H1 (cell line): Measurements from ENCODE around the gene SPOCK1. TPM values are rescaled to one million over a fixed set of nuclear protein-coding genes. Genes with fewer than 3 reads are reported as not detected.

Experiments
- CTCF ChIA-PET: fragments of 300-600 bp; sonication (Branson Sonifier 250); formaldehyde crosslinking; loops from one replicate; lab custom pipeline; 2021; ENCODE audit not compliant: partially characterized antibody; lab: Charles Lee
- POLR2A ChIA-PET: fragments of 300-600 bp; sonication (Branson Sonifier 250); formaldehyde crosslinking; loops from one replicate; lab custom pipeline; 2021; ENCODE audit warnings: inconsistent platforms; ENCODE audit not compliant: partially characterized antibody; lab: Charles Lee
- DNase-seq, 2 experiments: peaks; one replicate each; pipeline versions ENCODE4 v3.0.0 to v3.0.0-alpha.2; 2010 to 2022; ENCODE audit warnings: low spot score in 2 of 2, low read depth in 1 of 2, mixed read lengths in 1 of 2
- FAIRE-seq: peaks from 2 replicates; lab custom pipeline; 2011; peaks lifted over from hg19 to GRCh38; lab: Jason Lieb, UNC
- H2AFZ ChIP-seq: 2 replicates; pipeline ENCODE4 v1.8.1; 2012; ENCODE audit warnings: low read length, inconsistent platforms
- H2AK5ac ChIP-seq: 2 replicates; pipeline ENCODE4 v1.6.1; 2013; ENCODE audit warnings: low read depth, low read length
- H2BK120ac ChIP-seq: replicated peaks from 2 replicates; pipeline ENCODE3; 2013; ENCODE audit warnings: low read depth, low read length, inconsistent platforms
- H2BK12ac ChIP-seq: 2 replicates; pipeline ENCODE4 v1.6.1; 2013; ENCODE audit warnings: low read depth, low read length
- H2BK15ac ChIP-seq: 2 replicates; pipeline ENCODE4 v1.6.1; 2013; ENCODE audit warnings: low read length
- H2BK20ac ChIP-seq: 2 replicates; pipeline ENCODE4 v1.6.1; 2013; ENCODE audit warnings: low read length
- H2BK5ac ChIP-seq: 2 replicates; pipeline ENCODE4 v1.6.1; 2013; ENCODE audit warnings: low read depth, low read length
- H3K14ac ChIP-seq: 2 replicates; pipeline ENCODE4 v1.6.1; 2013; ENCODE audit warnings: inconsistent platforms; ENCODE audit not compliant: insufficient read length
- H3K18ac ChIP-seq: 2 replicates; pipeline ENCODE4 v1.6.1; 2013; ENCODE audit warnings: low read length; ENCODE audit errors: extremely low read depth
- H3K23ac ChIP-seq: 2 replicates; pipeline ENCODE4 v1.6.1; 2013; ENCODE audit warnings: inconsistent platforms; ENCODE audit not compliant: insufficient read length
- H3K23me2 ChIP-seq: 2 replicates; pipeline ENCODE4 v1.6.1; 2013; ENCODE audit warnings: low read depth, low read length
- H3K27ac ChIP-seq: 2 replicates; pipeline ENCODE4 v1.6.1; 2011; ENCODE audit warnings: low read depth, low read length, inconsistent platforms
- H3K27me3 ChIP-seq, 4 experiments: replicated peaks in 1 of 4; 1 replicate in 1 of 4; 2 replicates in 3 of 4; pipeline versions ENCODE4 v1.6.1 to v1.8.1; 2011 to 2013; ENCODE audit warnings: low read length in 3 of 4, mild to moderate bottlenecking in 3 of 4, inconsistent platforms in 2 of 4, mixed read lengths in 2 of 4, moderate library complexity in 1 of 4; ENCODE audit not compliant: control insufficient read depth in 3 of 4, insufficient read depth in 3 of 4; ENCODE audit errors: extremely low read depth in 1 of 4
- H3K36me3 ChIP-seq, 4 experiments: 2 replicates each; pipeline versions ENCODE4 v1.6.1 to v1.8.1; 2011 to 2013; ENCODE audit warnings: mild to moderate bottlenecking in 4 of 4, low read length in 3 of 4, moderate library complexity in 2 of 4, control low read depth in 1 of 4, inconsistent platforms in 1 of 4; ENCODE audit not compliant: insufficient read depth in 4 of 4, control insufficient read depth in 2 of 4
- H3K4ac ChIP-seq: replicated peaks from 2 replicates; pipeline ENCODE3; 2013; ENCODE audit warnings: low read length, low read depth, mixed read lengths, inconsistent platforms; ENCODE audit not compliant: insufficient read length
- H3K4me1 ChIP-seq, 4 experiments: replicated peaks in 1 of 4; 1 replicate in 1 of 4; 2 replicates in 3 of 4; pipeline versions ENCODE4 v1.6.1 to v1.8.1; 2011 to 2013; ENCODE audit warnings: low read length in 3 of 4, inconsistent platforms in 2 of 4, mixed read lengths in 1 of 4; ENCODE audit not compliant: insufficient read depth in 4 of 4, control insufficient read depth in 3 of 4
- H3K4me2 ChIP-seq, 2 experiments: 2 replicates each; pipeline versions ENCODE4 v1.6.1 to v1.8.1; 2011 to 2013; ENCODE audit warnings: low read depth in 2 of 2, low read length in 2 of 2, control low read depth in 1 of 2, inconsistent platforms in 1 of 2, mild to moderate bottlenecking in 1 of 2; ENCODE audit not compliant: insufficient read depth in 1 of 2
- H3K4me3 ChIP-seq, 4 experiments: fragments of 200-600, 300-600 bp in 1 of 4; sonication (generic), shearing (Covaris generic), sonication (Bioruptor Twin) in 1 of 4; 2 replicates each; pipeline versions ENCODE4 v1.5.1 to v1.8.1; 2011 to 2016; ENCODE audit warnings: low read length in 4 of 4, low read depth in 3 of 4, control low read depth in 2 of 4, inconsistent platforms in 2 of 4, mild to moderate bottlenecking in 2 of 4, mixed read lengths in 1 of 4, moderate library complexity in 1 of 4; ENCODE audit not compliant: insufficient read depth in 2 of 4; ENCODE audit errors: extremely low read depth in 1 of 4
- H3K56ac ChIP-seq: replicated peaks from 2 replicates; pipeline ENCODE3; 2013; ENCODE audit warnings: low read depth, mild to moderate bottlenecking, mixed read lengths, low read length, inconsistent platforms; ENCODE audit not compliant: insufficient read length
- H3K79me1 ChIP-seq: 2 replicates; pipeline ENCODE4 v1.6.1; 2013; ENCODE audit warnings: low read depth, low read length, control low read depth
- H3K79me2 ChIP-seq, 2 experiments: 2 replicates each; pipeline versions ENCODE4 v1.6.1 to v1.8.1; 2012 to 2013; ENCODE audit warnings: low read length in 2 of 2, mild to moderate bottlenecking in 2 of 2, inconsistent platforms in 1 of 2; ENCODE audit not compliant: insufficient read depth in 2 of 2, control insufficient read depth in 1 of 2
- H3K9ac ChIP-seq, 4 experiments: replicated peaks in 1 of 4; 1 replicate in 1 of 4; 2 replicates in 3 of 4; pipeline versions ENCODE4 v1.6.1 to v1.8.1; 2011 to 2013; ENCODE audit warnings: low read depth in 3 of 4, low read length in 3 of 4, control low read depth in 2 of 4, mild to moderate bottlenecking in 2 of 4, moderate library complexity in 2 of 4, inconsistent platforms in 1 of 4; ENCODE audit errors: extremely low read depth in 1 of 4
- H3K9me3 ChIP-seq, 2 experiments: 2 replicates each; pipeline versions ENCODE4 v1.6.1 to v1.8.1; 2012 to 2013; ENCODE audit warnings: mild to moderate bottlenecking in 2 of 2, moderate library complexity in 2 of 2, control low read depth in 1 of 2, inconsistent platforms in 1 of 2, low read depth in 1 of 2, low read length in 1 of 2, mixed read lengths in 1 of 2; ENCODE audit not compliant: insufficient read depth in 2 of 2
- H4K20me1 ChIP-seq, 2 experiments: replicated peaks in 1 of 2; 2 replicates each; pipeline versions ENCODE3 to v1.8.1; 2011 to 2013; ENCODE audit warnings: inconsistent platforms in 2 of 2, low read length in 2 of 2, mild to moderate bottlenecking in 1 of 2; ENCODE audit not compliant: insufficient read depth in 2 of 2, control insufficient read depth in 1 of 2
- H4K5ac ChIP-seq: 2 replicates; pipeline ENCODE4 v1.6.1; 2013; ENCODE audit warnings: low read length, low read depth, mixed read lengths, inconsistent platforms; ENCODE audit not compliant: insufficient read length
- H4K8ac ChIP-seq: 2 replicates; pipeline ENCODE4 v1.8.0; 2013; ENCODE audit warnings: mild to moderate bottlenecking, moderate library complexity, low read length, inconsistent platforms; ENCODE audit not compliant: insufficient read depth; ENCODE audit errors: extremely low read depth
- H4K91ac ChIP-seq: replicated peaks from 2 replicates; pipeline ENCODE3; 2013; ENCODE audit warnings: low read length, mixed read lengths, inconsistent platforms; ENCODE audit not compliant: insufficient read length
- BCL11A ChIP-seq, 2 experiments: IDR thresholded peaks; one replicate each; pipeline ENCODE4 v1.6.1; 2011; ENCODE audit warnings: low read depth in 2 of 2, low read length in 2 of 2, mild to moderate bottlenecking in 2 of 2
- BRCA1 ChIP-seq: IDR thresholded peaks from 2 replicates; pipeline ENCODE4 v1.6.1; 2012; ENCODE audit warnings: low read depth, low read length, improper control_type of control experiment
- CBX5 ChIP-seq: fragments of 300-800, 300-1000 bp; sonication (generic); IDR thresholded peaks from 2 replicates; pipeline ENCODE4 v1.7.1; 2016; ENCODE audit warnings: antibody characterized with exemption, low read length, low read depth
- CTCF ChIP-seq, 3 experiments: IDR thresholded peaks; 1 replicate in 2 of 3; 2 replicates in 1 of 3; pipeline versions ENCODE4 v1.5.1 to v1.6.1; 2011; ENCODE audit warnings: low read length in 3 of 3, mild to moderate bottlenecking in 3 of 3, inconsistent platforms in 2 of 3, low read depth in 1 of 3, moderate library complexity in 1 of 3; ENCODE audit not compliant: insufficient read depth in 1 of 3; ENCODE audit errors: control extremely low read depth in 1 of 3
- JUND ChIP-seq: IDR thresholded peaks from 2 replicates; pipeline ENCODE4 v1.6.1; 2011; ENCODE audit warnings: mild to moderate bottlenecking, improper control_type of control experiment, low read length
- MAX ChIP-seq: IDR thresholded peaks from 2 replicates; pipeline ENCODE4 v1.6.1; 2012; ENCODE audit warnings: inconsistent platforms
- RNF2 ChIP-seq: fragments of 200-900, 300-1000 bp; sonication (generic); IDR thresholded peaks from 2 replicates; pipeline ENCODE4 v1.7.1; 2016; ENCODE audit warnings: borderline replicate concordance, low read depth, mild to moderate bottlenecking, antibody characterized with exemption, low read length; ENCODE audit not compliant: poor library complexity, severe bottlenecking; ENCODE audit errors: missing control alignments
- SAP30 ChIP-seq: fragments of 300-600 bp; sonication (generic); IDR thresholded peaks from 2 replicates; pipeline ENCODE4 v1.7.1; 2012; ENCODE audit warnings: low read length, moderate library complexity, mild to moderate bottlenecking, inconsistent platforms; ENCODE audit not compliant: insufficient read depth, insufficient replicate concordance
- SP4 ChIP-seq: IDR thresholded peaks from 2 replicates; pipeline ENCODE4 v1.6.1; 2012; ENCODE audit warnings: low read length, inconsistent platforms
- TBP ChIP-seq: IDR thresholded peaks from 2 replicates; pipeline ENCODE4 v1.6.1; 2011; ENCODE audit warnings: low read depth, low read length, improper control_type of control experiment
- TEAD4 ChIP-seq: IDR thresholded peaks from 2 replicates; pipeline ENCODE4 v1.6.1; 2012; ENCODE audit warnings: low read depth, low read length, inconsistent platforms, mixed read lengths
- WGBS, 2 experiments: shearing (Covaris generic) in 1 of 2; methylation state at CpG; one replicate each; pipeline versions ENCODE4 v1.1.6 to v1.1.7; 2013 to 2015; ENCODE audit warnings: low lambda C conversion rate in 2 of 2, mixed read lengths in 2 of 2, inconsistent platforms in 1 of 2, low coverage in 1 of 2, missing lambda C conversion rate in 1 of 2; ENCODE audit not compliant: insufficient replicate concordance in 2 of 2, insufficient coverage in 1 of 2, insufficient read length in 1 of 2; ENCODE audit errors: extremely low coverage in 1 of 2, missing lambda C conversion rate in 1 of 2; 5-methylcytosine and 5-hydroxymethylcytosine counted together
- polyA plus RNA-seq, 7 experiments: library from polyadenylated mRNA; depleted of rRNA in 3 of 7; stranded (reverse) in 5 of 7; unstranded in 2 of 7; fragments of >200 nt in 5 of 7; fragments of 200-250 nt in 2 of 7; gene quantifications; 1 replicate in 5 of 7; 2 replicates in 1 of 7; 4 replicates in 1 of 7; pipeline versions ENCODE4 v1.2.1 to v1.2.3, GENCODE V29; 2011 to 2013; ENCODE audit warnings: missing spikeins in 2 of 7, mixed read lengths in 2 of 7
- total RNA-seq: library from RNA; stranded (reverse); fragmentation: NEBNext Ultra II Directional; extraction: Animal tissue kit (Norgen Biotek cat#: 25700); gene quantifications from 2 replicates; pipeline ENCODE4 v1.2.1, GENCODE V29; 2021

Gene SPOCK1
- total and polyA plus RNA-seq, 2 of the 8 experiments (the other 6 are each of a cell fraction or from before 2014, with no cell fraction given) = 6.9 to 18.1 TPM

GRCh38 chr5:137446615-137447014 is 52.5 kb downstream of the SPOCK1 start:
- Histone ChIP-seq H3K27me3 (peaks cover 0 to 1% (median 0%) of the 10 kb centered on the region in 4 experiments; a peak in 1 of 7 replicates), H4K8ac (no peak overlapping the region), H3K36me3 (no peaks in the 10 kb centered on the region), H3K27ac (no peak overlapping the region), H2AK5ac (no peak overlapping the region), H2AFZ (no peak overlapping the region), H2BK12ac (no peak overlapping the region), H3K4me3 (no peak overlapping the region), H3K14ac (no peak overlapping the region), H2BK5ac (no peak overlapping the region), H3K4ac (no peak overlapping the region), H3K9ac (no peak overlapping the region), H4K91ac (no peak overlapping the region), H3K79me2 (no peaks in the 10 kb centered on the region), H3K18ac (no peak overlapping the region), H3K23ac (no peak overlapping the region), H3K9me3 (no peaks in the 10 kb centered on the region), H4K5ac (no peak overlapping the region), H3K79me1 (no peaks in the 10 kb centered on the region), H4K20me1 (no peaks in the 10 kb centered on the region), H3K56ac (no peak overlapping the region), H3K4me1 (no peaks in the 10 kb centered on the region), H2BK20ac (no peak overlapping the region), H3K4me2 (no peak overlapping the region), H2BK15ac (no peak overlapping the region), H3K23me2 (0 out of 2 replicates have a peak, but pooled peaks cover 2% of the 10 kb centered on the region), H2BK120ac (no peak overlapping the region)
- ChIA-PET POLR2A (no interaction called here), CTCF (interaction anchor here (1.5 kb wide), 1 partner anchor 126 kb away, joined by 3 read pairs; no protein-coding TSS in a partner anchor)
- WGBS, 2 experiments = 90% methylated on average over 4 of the region's 4 CpGs; no CpG with 5 or more reads in 1 of the 2 experiments
- FAIRE-seq = no peak
- no peak for DNase-seq
- TF ChIP-seq BCL11A (IDR thresholded peaks at IDR 0.05; ENCODE audit: low read depth in 2 of 2, low read length in 2 of 2) = no peak
- TF ChIP-seq CBX5 = no peak
- TF ChIP-seq CTCF (IDR thresholded peaks at IDR 0.05; ENCODE audit: control extremely low read depth in 1 of 3, insufficient read depth in 1 of 3, low read depth in 1 of 3, low read length in 3 of 3) = no peak
- no peak for TF ChIP-seq TBP
- TF ChIP-seq BRCA1 = no peak
- no peak for TF ChIP-seq JUND
- TF ChIP-seq TEAD4 = no peak
- TF ChIP-seq MAX = no peak
- TF ChIP-seq SAP30 = no peak
- TF ChIP-seq SP4 = no peak
- TF ChIP-seq RNF2 = no peak
